Inflammatory macrophage (primary cell): Measurements from ENCODE around the gene CACNA1D.

Experiments used
- DNase-seq, 2 donors: peaks; one replicate each; pipeline ENCODE4 v3.0.0-alpha.2; 2020 to 2022

The CACNA1D gene

DNA sequence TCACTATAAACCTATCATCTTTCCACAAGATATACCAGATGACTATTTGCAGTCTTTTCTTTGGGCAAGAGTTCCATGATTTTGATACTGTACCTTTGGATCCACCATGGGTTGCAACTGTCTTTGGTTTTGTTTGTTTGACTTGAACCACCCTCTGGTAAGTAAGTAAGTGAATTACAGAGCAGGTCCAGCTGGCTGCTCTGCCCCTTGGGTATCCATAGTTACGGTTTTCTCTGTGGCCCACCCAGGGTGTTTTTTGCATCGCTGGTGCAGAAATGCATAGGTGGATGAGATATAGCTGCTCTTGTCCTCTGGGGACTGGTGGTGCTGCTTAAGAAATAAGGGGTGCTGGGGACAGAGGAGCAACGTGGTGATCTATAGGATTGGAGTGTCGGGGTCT lies 318.0 kb downstream of the CACNA1D start:
- DNase-seq, result no peak

DNA sequence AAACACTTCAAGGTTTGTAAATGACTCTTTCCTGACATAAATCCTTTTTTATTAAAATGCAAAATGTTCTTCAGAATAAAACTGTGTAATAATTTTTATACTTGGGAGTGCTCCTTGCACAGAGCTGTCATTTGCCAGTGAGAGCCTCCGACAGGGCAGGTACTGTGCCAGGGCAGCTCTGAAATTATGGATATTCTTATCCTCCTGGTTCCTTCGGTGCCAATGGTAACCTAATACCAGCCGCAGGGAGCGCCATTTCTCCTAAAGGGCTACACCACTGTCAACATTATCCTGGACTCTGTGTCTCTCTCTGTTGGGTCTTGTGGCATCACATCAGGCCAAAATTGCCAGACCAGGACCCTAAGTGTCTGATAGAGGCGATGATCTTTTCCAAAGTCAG lies 318.8 kb downstream of the CACNA1D start:
- DNase-seq, result no peak

GRCh38 chr3:53813876-53814275 lies 319.5 kb downstream of the CACNA1D start:
- DNase-seq, result no peak

DNA sequence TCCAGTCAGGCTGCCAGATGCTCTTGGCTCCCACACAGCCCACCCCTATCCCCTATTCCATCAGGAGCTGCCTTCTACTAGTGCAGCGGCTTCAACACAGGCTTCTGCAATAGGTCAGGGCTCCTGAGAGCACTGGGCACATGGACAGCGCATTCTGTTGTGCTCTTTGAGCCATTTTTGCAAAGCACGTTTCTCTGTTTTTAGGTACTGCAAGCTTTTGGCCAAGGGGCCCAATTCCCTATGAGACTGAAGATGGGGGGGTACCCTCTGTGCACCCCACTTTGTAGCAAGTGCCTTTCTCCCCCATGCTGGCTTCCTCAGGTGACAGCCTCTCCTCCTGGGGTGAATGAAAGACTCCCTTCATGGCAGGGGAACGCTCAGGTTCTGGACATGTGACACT lies 320.7 kb downstream of the CACNA1D start:
- no peak for DNase-seq

GRCh38 chr3:53815651-53816050 lies 321.2 kb downstream of the CACNA1D start:
- no peak for DNase-seq

- DNase-seq, result no peak
Observed at GRCh38 chr3:53816425-53816824, 322.0 kb downstream of the CACNA1D start.

DNA sequence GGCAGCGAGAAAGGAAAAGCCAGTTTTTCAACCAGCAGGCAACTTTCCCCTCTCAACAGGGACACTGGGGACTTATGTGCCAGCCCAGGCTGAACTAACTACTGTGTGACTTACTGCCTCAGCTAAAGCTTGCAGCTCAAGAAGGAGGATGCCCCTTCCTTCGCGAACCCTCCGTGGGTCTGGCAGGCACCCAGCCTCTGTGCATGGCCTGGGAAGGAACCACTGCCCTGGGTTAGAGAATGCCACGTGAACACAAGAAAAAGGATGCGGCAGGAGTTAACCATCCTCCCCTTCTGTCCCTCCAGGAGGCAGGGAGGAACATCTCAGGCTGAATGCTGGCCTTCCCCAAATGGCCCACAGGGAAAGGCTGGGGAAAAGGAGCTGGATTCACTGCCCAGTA lies 322.8 kb downstream of the CACNA1D start:
- no peak for DNase-seq

DNA sequence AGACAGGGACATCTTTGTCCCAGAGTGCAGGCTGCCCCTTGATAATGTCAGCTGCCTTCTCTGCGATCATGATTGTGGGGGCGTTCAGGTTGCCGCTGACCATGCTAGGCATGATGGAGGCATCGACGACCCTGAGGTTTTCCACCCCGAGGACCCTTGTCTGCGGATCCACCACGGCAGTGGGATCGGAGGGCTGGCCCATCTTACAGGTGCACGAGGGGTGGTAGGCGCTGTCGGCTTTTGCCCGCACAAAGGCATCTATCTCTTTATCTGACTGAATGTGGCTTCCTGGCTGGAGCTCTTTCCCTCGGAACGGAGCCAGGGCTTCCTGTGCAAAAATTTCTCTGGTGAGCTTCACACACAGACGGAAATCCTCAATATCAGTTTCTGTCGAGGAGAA lies 323.4 kb downstream of the CACNA1D start:
- no peak for DNase-seq

DNA sequence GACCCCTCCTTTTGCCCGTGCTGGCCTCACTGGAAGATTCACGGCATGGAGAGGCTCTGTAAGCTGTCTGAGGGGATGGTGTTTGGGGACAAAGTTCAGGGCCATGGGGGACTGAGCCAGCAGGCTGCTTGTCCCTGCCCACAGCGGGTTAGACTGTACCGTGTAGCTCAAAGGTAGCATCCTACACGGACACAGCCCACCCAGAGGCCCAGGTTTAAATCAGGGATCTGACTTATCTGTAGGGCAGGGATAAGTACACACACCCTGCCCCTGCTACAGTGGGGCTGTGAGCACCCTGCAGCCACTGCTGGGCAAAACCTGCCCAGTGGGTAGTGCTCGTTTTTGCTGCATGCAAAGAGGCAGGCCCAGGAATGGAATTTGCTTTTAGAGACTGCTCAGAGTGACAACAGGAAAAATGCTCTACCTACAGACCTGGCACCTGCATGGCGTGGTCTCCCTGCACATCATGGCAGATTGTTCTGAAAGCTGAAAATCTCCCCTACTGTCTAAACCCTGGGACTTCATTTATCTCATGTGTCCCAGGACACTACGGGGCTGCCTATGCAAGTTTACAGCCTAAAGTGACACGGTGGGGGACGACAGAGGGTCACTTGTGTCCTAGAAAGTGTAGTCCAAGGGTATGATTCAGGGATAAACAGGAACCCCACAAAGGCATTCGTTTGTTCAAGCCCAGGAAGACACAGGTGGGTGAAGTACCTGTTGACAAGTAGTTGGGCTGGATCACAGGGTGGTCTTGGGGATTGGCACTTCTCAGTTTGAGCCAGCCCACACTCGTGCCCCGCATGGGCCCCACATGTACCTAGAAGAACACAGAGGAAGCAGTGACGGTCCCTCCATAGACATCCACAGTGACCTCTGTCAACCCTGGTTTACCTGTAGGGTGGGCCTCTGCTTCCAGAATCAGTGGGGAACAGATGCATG lies 324.1 kb downstream of the CACNA1D start:
- DNase-seq, result no peak

DNA sequence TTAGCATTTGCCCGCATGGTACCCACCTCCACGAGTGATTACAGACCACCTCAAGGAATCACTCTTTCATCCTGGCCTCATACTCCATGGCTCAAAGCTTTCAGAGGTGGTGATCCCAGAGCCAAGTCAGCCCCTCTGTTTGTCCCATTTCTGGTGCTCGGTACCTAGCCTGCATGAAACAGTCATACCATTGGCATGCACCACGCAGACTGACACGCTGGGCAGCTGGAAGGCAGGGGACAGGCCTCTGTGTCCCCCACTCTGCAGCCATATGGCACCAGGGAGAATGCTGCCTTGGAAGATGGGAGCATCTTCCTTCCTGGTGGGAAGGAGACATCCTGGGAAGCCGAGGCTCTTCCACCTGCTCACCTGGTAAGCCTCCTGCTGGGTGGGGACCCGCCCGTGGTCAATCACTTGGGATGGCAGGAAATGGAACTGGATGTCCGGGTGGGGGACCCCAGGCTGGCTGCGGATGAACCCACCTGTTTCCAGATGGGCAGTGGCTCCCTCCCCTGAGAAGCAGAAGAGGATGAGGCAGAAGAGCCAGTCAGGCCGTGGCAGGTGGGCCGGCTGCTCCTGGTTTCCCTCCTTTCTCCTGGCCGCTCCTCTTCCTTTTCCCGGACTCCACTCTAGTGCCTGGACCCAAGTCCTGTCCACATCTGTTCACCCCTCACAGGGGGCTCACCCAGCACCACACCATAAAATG lies 324.9 kb downstream of the CACNA1D start:
- no peak for DNase-seq

DNA sequence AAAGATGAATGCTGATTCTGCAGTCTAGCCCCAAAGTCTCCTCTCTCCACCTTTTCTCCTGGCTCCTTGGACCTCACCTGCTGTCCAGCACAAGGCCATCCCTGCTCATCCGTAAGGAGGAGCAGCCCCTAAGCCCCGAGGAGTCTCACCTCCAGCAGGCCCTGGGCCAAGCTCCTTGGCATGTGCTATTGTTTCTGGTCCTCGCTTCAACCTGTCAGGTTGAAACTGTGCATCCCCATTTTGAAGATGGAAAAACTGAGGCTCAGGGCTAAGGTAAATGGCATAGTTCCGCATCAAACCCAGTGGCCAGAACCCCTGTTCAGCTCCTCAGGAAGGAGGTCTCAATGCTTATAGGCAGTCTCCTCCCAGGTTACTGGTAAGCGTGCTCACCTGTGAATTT lies 325.7 kb downstream of the CACNA1D start:
- DNase-seq, result no peak

DNA sequence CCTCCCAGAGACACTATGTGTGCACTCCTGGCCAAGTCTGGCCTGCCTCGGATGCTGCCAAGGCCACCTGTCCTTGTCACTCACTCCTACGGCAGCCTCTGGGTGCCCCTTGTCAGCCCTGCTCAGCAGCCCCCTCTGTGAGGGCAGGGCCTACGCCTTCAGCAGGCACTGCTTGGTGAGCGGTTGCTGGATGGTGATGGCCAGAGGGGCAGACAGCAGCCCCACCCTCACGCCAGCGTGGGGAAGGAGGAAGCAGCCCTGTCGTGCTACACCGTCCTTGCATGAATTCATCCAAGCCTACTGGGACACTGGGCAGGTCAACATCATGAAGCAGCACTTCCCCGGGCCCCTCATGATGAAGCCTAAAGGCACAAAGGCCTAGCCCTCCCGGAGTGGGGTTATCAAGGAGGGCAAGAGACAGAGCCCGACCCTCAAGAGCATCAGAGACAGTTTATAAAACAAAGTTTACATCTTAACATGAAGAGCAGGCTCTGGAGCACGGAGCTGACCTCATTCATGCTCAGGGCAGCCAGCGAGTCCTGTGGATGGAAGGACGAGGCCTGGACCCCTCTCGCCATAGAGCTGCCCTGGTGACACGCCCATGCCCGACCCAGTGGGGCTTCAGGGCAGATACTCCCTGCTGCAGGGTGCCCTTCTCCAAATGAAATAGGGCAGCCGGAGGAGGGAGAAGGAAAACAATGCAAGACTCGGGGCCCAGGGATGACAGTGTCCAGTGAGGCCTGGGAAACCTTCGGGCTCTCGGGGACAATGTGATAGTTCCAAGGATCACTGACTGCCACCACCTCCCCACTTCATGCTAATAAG lies 326.6 kb downstream of the CACNA1D start:
- no peak for DNase-seq

DNA sequence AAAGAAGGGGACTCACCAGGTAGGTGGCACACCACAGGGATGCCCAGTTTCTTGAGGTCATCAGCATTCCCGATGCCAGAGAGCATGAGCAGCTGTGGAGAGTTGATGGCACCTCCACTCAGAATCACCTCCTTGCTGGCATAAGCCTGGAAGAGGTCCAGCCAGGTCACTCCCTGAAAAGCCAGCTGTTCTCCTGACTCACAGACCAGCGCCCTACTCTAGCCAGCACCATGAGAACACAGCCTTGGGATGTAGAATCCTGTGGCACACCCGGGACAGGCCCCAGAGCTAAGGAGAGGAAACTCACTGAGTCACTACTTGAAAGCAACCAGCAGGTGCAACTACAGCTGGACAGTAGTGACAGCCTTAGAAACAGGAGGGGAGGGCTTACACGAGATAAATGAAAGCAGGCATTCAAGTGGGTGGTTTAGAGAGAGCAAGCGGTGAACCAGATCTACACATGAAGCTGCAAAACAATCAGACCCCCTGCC lies 327.3 kb downstream of the CACNA1D start:
- DNase-seq, result no peak

DNA sequence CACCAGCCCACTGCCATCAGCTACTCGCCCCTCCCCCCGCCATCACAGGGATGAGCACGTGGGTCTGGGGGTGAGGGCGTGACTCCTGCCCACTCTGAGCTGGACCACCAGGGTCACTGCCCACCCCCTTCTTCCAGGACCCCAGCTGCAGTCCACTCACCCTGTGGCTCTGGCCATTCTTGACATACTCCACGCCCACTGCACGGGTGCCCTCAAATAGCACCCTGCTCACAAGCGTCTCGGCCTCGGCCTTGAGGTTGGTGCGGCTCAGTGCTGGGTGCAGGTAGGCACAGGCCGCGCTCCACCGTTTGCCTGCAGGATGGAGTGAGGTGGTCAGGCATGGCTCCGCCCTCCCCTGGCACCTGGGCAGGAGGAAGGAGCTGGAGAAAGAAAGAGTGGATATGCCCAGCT lies 327.9 kb downstream of the CACNA1D start:
- DNase-seq, result no peak

DNA sequence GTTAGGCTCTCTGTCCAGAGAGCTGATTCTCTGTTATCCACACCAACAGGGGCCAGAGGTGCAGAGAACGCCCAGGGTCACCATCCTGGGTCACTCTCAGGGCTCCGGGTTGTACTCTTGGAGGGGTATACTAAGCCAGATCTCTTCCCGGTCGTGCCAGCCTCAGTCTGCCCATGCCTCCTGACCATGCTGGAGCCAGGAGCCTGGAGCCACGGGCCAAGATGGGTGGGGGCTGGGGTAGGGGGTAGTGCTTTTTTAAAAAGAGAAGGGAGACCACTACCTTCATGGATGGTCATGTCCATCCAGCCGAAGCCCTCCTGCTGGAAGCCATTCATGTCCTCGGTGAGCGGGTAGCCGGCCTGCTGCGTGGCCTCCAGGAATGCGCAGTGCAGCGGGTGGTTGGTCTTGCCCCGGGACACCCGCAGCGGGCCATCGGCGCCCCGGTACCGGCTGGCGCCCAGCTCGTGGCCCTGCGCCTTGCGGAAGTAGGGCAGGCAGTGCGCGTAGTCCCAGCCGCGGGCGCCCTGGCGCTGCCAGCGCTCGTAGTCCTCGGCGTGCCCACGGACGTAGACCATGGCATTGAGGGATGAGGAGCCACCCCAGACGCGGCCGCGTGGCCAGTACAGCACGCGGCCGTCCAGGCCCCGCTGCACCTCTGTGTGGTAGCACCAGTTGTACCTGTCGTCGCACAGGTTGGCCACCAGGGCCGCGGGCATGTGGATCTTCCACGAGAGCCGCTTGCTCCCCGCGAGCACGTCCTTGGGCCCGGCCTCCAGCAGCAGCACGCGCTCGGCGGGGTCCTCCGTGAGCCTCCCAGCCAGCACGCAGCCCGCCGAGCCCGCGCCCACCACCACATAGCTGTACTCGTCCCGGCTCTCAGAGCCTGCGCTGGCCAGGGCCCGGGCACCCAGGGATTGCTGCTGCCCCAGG lies 328.9 kb downstream of the CACNA1D start:
- no peak for DNase-seq

DNA sequence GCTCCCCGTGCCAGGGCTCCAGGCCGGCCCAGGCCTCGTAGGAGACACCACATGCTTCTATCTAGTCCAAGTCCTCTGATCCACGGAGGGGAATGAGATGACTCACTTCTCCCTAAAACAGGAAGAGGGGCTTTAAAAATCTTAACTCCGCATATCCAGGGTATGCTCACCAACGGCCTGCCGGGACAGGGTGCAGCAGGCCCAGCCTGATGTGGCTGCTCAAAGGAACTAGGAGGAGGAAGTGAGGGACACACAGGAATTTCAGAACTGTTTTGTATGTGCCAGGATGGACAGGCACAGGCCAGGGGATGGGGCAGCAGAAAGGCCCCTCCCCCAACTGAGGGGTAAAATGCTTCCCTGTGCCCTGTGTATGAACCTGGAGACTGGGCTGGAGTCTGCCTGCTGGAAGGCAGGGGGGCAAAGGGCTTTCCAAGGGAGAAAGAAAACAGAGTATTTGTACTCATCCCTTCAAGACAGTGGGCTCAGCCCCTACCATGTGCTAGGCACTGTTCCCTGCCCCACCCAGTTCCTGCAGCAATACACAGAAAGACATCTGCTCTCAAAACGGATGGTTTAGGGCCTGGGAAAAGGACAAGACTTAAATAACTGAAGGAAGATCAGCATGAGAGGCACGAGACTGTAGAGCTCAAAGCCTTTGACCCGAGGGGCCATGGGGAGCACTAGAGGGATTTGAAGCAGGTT lies 329.7 kb downstream of the CACNA1D start:
- no peak for DNase-seq

GRCh38 chr3:53824795-53825194 lies 330.4 kb downstream of the CACNA1D start:
- DNase-seq, result no peak

DNA sequence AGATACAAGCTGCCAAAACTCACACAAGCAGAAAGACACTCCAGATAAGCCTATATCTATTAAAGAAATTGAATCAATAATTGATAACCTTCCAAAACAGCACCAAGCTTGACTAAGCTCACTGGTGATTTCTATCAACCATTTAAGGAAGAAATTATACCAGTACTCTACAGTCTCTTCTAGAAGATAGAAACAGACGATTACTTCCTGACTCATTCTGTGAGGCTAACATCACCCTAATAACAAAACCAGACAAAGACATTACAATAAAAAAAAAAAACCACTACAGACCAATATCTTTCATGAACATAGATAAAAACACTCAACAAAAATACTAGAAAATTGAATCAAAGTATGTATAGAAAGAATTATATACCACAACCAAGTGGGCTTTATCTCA lies 331.6 kb downstream of the CACNA1D start:
- DNase-seq, result no peak

DNA sequence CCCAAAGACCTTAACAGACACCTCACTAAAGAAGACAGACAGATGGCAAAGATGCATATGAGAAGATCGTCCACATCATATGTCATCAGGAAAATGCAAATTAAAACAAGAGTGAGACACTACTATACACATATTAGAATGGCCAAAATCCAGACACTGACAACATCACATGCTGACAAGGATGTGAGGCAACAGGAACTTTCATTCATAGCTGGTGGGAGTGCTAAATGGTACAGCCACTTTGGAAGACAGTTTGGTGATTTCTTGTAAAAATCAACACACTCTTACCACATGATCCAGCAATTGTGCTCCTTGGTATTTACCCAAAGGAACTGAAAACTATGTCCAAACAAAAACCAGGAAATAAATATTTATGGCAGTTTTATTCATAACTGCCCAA lies 334.2 kb downstream of the CACNA1D start:
- DNase-seq, result peak; percentile 65 to 67

GRCh38 chr3:53829605-53830004 lies 335.2 kb downstream of the CACNA1D start:
- DNase-seq, result no peak

DNA sequence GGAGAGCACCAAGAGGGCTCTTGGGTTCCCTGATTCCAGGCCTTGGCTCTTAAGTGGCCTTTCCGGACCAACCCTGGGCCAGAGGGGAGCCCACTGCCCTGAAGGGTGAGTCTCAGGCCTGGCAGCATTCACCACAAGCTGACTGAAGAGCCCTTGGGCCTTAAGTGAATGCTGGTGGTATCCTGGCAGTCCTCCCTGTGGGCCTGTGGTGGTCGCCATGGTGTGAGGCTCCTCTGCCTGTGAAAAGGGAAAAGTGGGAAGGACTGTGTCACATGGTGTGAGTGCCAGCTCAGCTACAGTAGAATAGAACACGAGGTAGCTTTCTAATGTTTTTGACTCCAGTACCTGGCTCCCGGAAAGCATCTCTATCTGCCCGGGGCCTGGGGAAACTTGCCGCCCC lies 336.5 kb downstream of the CACNA1D start:
- DNase-seq, result no peak
